Measurements from ENCODE around the gene PDE2A.

PDE2A gene

GRCh38 chr11:72680624-72681158, 6.5 kb upstream of the PDE2A start:
- TF ChIP-seq POLR2AphosphoS5 (IDR thresholded peaks at IDR 0.05; ENCODE audit: low read depth, low read length) = no peak
- TF ChIP-seq SPI1 (IDR thresholded peaks at IDR 0.05; ENCODE audit: low read depth, low read length) = no peak
- TF ChIP-seq POU2F2 (IDR thresholded peaks at IDR 0.05; ENCODE audit: low read depth, low read length) = no peak
- no peak for TF ChIP-seq TAF1 (IDR thresholded peaks at IDR 0.05; ENCODE audit: low read depth, low read length)
- TF ChIP-seq PAX5 (IDR thresholded peaks at IDR 0.05; ENCODE audit: insufficient read depth, low read length, severe bottlenecking) = no peak
- TF ChIP-seq POLR2A (IDR thresholded peaks at IDR 0.05; ENCODE audit: low read depth, low read length) = no peak; the same call in 1 of the 2 replicates
- FAIRE-seq = no peak
- DNase-seq (ENCODE audit: insufficient read length, low spot score) = no peak

GRCh38 chr11:72679869-72680268, 5.6 kb upstream of the PDE2A start:
- DNase-seq (ENCODE audit: insufficient read length, low spot score) (no peak), FAIRE-seq (no peak)
- TF ChIP-seq POLR2A (IDR thresholded peaks at IDR 0.05; ENCODE audit: low read depth, low read length) (no peak), POU2F2 (IDR thresholded peaks at IDR 0.05; ENCODE audit: low read depth, low read length) (no peak), POLR2AphosphoS5 (IDR thresholded peaks at IDR 0.05; ENCODE audit: low read depth, low read length) (no peak), TAF1 (IDR thresholded peaks at IDR 0.05; ENCODE audit: low read depth, low read length) (no peak), PAX5 (IDR thresholded peaks at IDR 0.05; ENCODE audit: insufficient read depth, low read length, severe bottlenecking) (no peak), SPI1 (IDR thresholded peaks at IDR 0.05; ENCODE audit: low read depth, low read length) (no peak)

DNA sequence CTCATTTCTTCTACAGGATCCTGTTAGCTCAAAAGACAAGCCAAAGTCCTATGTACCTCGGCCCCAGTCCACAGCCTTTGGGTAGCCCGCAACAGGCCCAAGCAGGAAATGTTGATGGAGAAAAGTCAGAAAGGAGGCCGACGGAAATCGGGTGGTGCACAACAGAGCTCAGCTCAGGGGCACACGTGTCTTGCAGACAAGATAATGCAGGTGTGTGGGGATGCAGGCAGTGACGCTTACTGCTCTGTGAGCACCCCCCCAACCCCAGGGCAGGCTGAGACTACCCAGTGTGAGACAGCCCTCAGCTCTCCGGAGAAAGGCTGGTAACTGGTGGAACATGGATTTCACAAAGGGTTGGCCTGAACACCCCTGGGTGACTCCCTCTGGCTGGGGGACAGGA, 4.3 kb upstream of the PDE2A start:
- no peak for FAIRE-seq
- no peak for TF ChIP-seq TAF1 (IDR thresholded peaks at IDR 0.05; ENCODE audit: low read depth, low read length)
- TF ChIP-seq PAX5 (IDR thresholded peaks at IDR 0.05; ENCODE audit: insufficient read depth, low read length, severe bottlenecking) = no peak
- no peak for TF ChIP-seq POLR2A (IDR thresholded peaks at IDR 0.05; ENCODE audit: low read depth, low read length)

GRCh38 chr11:72676861-72677341, 2.7 kb upstream of the PDE2A start:
- DNase-seq (ENCODE audit: insufficient read length, low spot score) = peak; percentile 74
- TF ChIP-seq PAX5 (IDR thresholded peaks at IDR 0.05; ENCODE audit: insufficient read depth, low read length, severe bottlenecking) = no peak
- no peak for TF ChIP-seq POLR2A (IDR thresholded peaks at IDR 0.05; ENCODE audit: low read depth, low read length)
- no peak; the same call in 1 of the 2 replicates for TF ChIP-seq POLR2AphosphoS5 (IDR thresholded peaks at IDR 0.05; ENCODE audit: low read depth, low read length)
- TF ChIP-seq SPI1 (IDR thresholded peaks at IDR 0.05; ENCODE audit: low read depth, low read length) = no peak
- no peak for TF ChIP-seq POU2F2 (IDR thresholded peaks at IDR 0.05; ENCODE audit: low read depth, low read length)
- TF ChIP-seq TAF1 (IDR thresholded peaks at IDR 0.05; ENCODE audit: low read depth, low read length) = no peak

More for the DNA sequence above, 4.3 kb upstream of the PDE2A start:
- DNase-seq (ENCODE audit: insufficient read length, low spot score) = no peak

DNA sequence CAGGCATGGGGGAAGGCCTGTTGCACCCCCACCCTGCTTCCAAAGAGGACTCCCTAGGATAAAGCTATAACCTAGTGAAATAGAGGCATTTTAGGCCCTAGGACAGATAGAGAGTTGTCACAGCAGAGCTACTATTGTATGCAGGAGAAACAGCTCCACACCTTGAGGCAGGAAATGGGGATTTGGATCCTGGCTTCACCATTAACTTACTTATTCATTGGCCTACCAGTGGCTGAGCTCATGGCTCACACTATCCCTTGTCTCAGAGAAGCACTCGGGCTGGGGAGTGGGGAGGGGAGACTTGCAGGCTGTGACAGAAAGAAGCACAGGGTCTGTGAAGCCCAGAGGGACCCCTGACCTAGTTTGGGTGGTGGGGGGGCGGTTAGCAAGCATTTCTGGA, 999 bp upstream of the PDE2A start:
- FAIRE-seq (no peak), DNase-seq (ENCODE audit: insufficient read length, low spot score) (no peak)

More at GRCh38 chr11:72676861-72677341, 2.7 kb upstream of the PDE2A start:
- peak; percentile 31 for FAIRE-seq

GRCh38 chr11:72673284-72673942, 809 bp downstream of the PDE2A start:
- DNase-seq (ENCODE audit: insufficient read length, low spot score) = no peak
- no peak for FAIRE-seq
- 0 out of 2 replicates have a peak, but pooled peaks have one; percentile 14 for TF ChIP-seq POLR2AphosphoS5 (IDR thresholded peaks at IDR 0.05; ENCODE audit: low read depth, low read length)
- no peak for TF ChIP-seq POLR2A (IDR thresholded peaks at IDR 0.05; ENCODE audit: low read depth, low read length)
- TF ChIP-seq TAF1 (IDR thresholded peaks at IDR 0.05; ENCODE audit: low read depth, low read length) = no peak
- no peak for TF ChIP-seq PAX5 (IDR thresholded peaks at IDR 0.05; ENCODE audit: insufficient read depth, low read length, severe bottlenecking)

More for the DNA sequence above, 999 bp upstream of the PDE2A start:
- TF ChIP-seq POLR2AphosphoS5 (IDR thresholded peaks at IDR 0.05; ENCODE audit: low read depth, low read length) (no peak), SPI1 (IDR thresholded peaks at IDR 0.05; ENCODE audit: low read depth, low read length) (no peak), POLR2A (IDR thresholded peaks at IDR 0.05; ENCODE audit: low read depth, low read length) (no peak), PAX5 (IDR thresholded peaks at IDR 0.05; ENCODE audit: insufficient read depth, low read length, severe bottlenecking) (no peak), POU2F2 (IDR thresholded peaks at IDR 0.05; ENCODE audit: low read depth, low read length) (no peak), TAF1 (IDR thresholded peaks at IDR 0.05; ENCODE audit: low read depth, low read length) (no peak)

- peak; percentile 69 for FAIRE-seq
- TF ChIP-seq SPI1 (IDR thresholded peaks at IDR 0.05; ENCODE audit: low read depth, low read length) = no peak
- TF ChIP-seq POLR2AphosphoS5 (IDR thresholded peaks at IDR 0.05; ENCODE audit: low read depth, low read length) = 0 out of 2 replicates have a peak, but pooled peaks have one; percentile 38
- no peak for DNase-seq (ENCODE audit: insufficient read length, low spot score)
Observed at GRCh38 chr11:72672597-72673238, 1.5 kb downstream of the PDE2A start.

DNA sequence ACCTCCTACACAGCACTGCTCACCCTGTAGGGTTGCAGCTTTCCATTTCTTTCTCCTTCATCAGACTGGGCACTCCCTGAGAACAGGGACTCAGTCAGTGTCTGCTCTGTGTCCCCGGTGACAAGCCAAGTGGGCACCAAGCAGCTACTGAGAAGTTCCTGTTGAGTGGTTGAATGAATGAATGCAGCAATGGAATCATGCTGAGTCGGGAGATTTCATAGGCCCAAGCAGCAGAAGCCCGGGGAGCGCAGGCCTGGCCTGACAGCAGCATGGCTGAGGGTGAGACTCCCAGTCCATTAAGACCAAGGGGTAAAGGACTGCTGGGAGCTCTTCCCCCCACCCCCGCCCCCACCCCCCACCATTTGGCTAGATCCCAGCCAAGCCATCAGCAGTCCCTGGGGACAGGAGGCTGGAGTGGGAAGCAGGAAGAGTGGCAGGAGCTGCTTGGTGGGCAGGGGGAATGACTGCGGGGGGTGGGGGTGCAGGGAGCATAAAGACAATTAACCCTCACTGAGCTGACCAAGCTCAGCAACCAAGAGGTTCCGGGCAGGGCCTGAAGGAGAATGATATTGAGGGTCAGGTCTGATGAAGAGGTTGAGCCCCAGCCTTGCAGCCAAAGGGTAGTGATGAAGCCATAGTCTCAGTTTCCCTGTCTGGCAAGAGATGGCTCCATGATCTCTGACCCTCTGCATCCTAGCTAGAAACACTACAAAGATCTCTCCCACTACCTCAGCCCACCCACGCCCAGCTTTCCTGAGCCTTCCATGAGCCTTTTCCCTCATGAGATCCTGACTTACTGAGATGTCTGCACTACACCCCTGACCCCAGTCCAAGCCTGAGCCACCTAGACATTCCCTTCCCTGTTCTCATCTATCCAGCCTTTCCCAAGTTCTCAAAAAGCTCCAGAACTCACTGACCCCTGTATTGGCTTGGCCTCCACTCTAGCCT, 2.8 kb downstream of the PDE2A start:
- DNase-seq (ENCODE audit: insufficient read length, low spot score) = no peak
- TF ChIP-seq SPI1 (IDR thresholded peaks at IDR 0.05; ENCODE audit: low read depth, low read length) (no peak), TAF1 (IDR thresholded peaks at IDR 0.05; ENCODE audit: low read depth, low read length) (no peak), PAX5 (IDR thresholded peaks at IDR 0.05; ENCODE audit: insufficient read depth, low read length, severe bottlenecking) (no peak), POLR2A (IDR thresholded peaks at IDR 0.05; ENCODE audit: low read depth, low read length) (no peak), POU2F2 (IDR thresholded peaks at IDR 0.05; ENCODE audit: low read depth, low read length) (no peak), POLR2AphosphoS5 (IDR thresholded peaks at IDR 0.05; ENCODE audit: low read depth, low read length) (no peak)
- FAIRE-seq = no peak

- FAIRE-seq = peak; percentile 40
- TF ChIP-seq POLR2A (IDR thresholded peaks at IDR 0.05; ENCODE audit: low read depth, low read length) (no peak), POU2F2 (IDR thresholded peaks at IDR 0.05; ENCODE audit: low read depth, low read length) (no peak), PAX5 (IDR thresholded peaks at IDR 0.05; ENCODE audit: insufficient read depth, low read length, severe bottlenecking) (no peak), SPI1 (IDR thresholded peaks at IDR 0.05; ENCODE audit: low read depth, low read length) (no peak), POLR2AphosphoS5 (IDR thresholded peaks at IDR 0.05; ENCODE audit: low read depth, low read length) (no peak), TAF1 (IDR thresholded peaks at IDR 0.05; ENCODE audit: low read depth, low read length) (no peak)
- DNase-seq (ENCODE audit: insufficient read length, low spot score) = no peak
Observed at GRCh38 chr11:72670041-72670440, 4.2 kb downstream of the PDE2A start.
